ENCODE data around the gene RGCC.

The RGCC gene

DNA sequence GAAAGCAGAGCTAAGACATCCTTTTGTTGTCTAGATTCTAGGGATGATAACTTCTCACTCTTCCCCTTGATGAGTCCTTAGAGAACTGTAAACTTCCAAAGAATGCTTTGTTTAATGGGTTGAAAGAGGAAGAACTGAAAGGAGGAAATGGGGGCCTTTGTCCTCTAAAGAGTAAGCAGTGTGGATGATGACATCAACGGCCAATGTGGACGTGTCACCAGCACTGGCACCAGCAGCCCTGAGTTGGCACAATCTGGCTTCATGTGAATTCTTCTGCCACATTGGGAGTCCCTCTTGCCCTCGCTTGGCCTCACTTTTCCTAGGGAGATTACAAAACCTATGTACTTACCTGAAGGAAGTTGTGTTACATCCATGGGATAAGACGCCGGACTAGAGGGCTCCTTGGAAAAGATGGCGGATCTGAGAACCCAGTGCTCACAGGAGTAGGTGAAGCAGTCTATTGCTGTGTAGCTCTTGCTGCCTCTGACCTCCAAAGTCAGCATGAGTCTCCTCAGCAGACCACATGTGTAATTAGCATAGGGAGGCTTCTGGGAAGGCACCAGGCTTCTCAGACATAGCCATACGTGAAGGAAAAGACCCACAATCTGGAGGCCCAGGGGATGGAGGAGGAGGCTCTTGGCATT, 62.8 kb downstream of the RGCC start:
- no peak for DNase-seq

All from hippocampal formation (tissue), 2 donors.